Trophoblast cell (in vitro differentiated cells and primary cell): ENCODE measurements around the gene C3AR1.

Source experiments
- DNase-seq, 2 donors: peaks; one replicate each; pipeline ENCODE4 v3.0.0-alpha.2; 2016
- H2AFZ ChIP-seq: 2 replicates; pipeline ENCODE4 v1.6.1; 2013; ENCODE audit warnings: low read length, moderate library complexity, mild to moderate bottlenecking; ENCODE audit not compliant: insufficient read depth, poor library complexity
- H2AK5ac ChIP-seq: 2 replicates; pipeline ENCODE4 v1.6.1; 2013; ENCODE audit warnings: mild to moderate bottlenecking, low read length
- H2BK120ac ChIP-seq: 2 replicates; pipeline ENCODE4 v1.6.1; 2013; ENCODE audit warnings: low read length, mild to moderate bottlenecking, moderate library complexity; ENCODE audit not compliant: insufficient read depth, poor library complexity
- H2BK12ac ChIP-seq: 2 replicates; pipeline ENCODE4 v1.6.1; 2013; ENCODE audit warnings: mild to moderate bottlenecking, low read length, moderate library complexity
- H2BK5ac ChIP-seq: 2 replicates; pipeline ENCODE4 v1.6.1; 2013; ENCODE audit warnings: low read length, low read depth, moderate library complexity, mild to moderate bottlenecking; ENCODE audit not compliant: poor library complexity
- H3K14ac ChIP-seq: 2 replicates; pipeline ENCODE4 v1.6.1; 2013; ENCODE audit warnings: mild to moderate bottlenecking, low read length
- H3K18ac ChIP-seq: 2 replicates; pipeline ENCODE4 v1.6.1; 2013; ENCODE audit warnings: mild to moderate bottlenecking, low read length
- H3K23ac ChIP-seq: 2 replicates; pipeline ENCODE4 v1.6.1; 2013; ENCODE audit warnings: low read length
- H3K27ac ChIP-seq: 2 replicates; pipeline ENCODE4 v1.5.1; 2013; ENCODE audit warnings: low read depth, mild to moderate bottlenecking, inconsistent platforms, low read length, moderate library complexity
- H3K27me3 ChIP-seq: 2 replicates; pipeline ENCODE4 v1.6.1; 2013; ENCODE audit warnings: inconsistent platforms, mild to moderate bottlenecking, low read length, moderate library complexity; ENCODE audit not compliant: insufficient read depth
- H3K36me3 ChIP-seq, 2 experiments: 1 replicate in 1 of 2; 2 replicates in 1 of 2; pipeline ENCODE4 v1.6.1; 2013; ENCODE audit warnings: low read length in 2 of 2, mild to moderate bottlenecking in 2 of 2, moderate library complexity in 1 of 2; ENCODE audit not compliant: insufficient read depth in 2 of 2, control insufficient read depth in 1 of 2
- H3K4ac ChIP-seq: 2 replicates; pipeline ENCODE4 v1.6.1; 2013; ENCODE audit warnings: low read depth, mild to moderate bottlenecking, low read length, moderate library complexity
- H3K4me1 ChIP-seq, 2 experiments: 1 replicate in 1 of 2; 2 replicates in 1 of 2; pipeline ENCODE4 v1.6.1; 2013; ENCODE audit warnings: low read length in 2 of 2, mild to moderate bottlenecking in 2 of 2, moderate library complexity in 1 of 2; ENCODE audit not compliant: insufficient read depth in 2 of 2, control insufficient read depth in 1 of 2
- H3K4me2 ChIP-seq: 2 replicates; pipeline ENCODE4 v1.6.1; 2013; ENCODE audit warnings: inconsistent platforms, mild to moderate bottlenecking, low read length, moderate library complexity
- H3K4me3 ChIP-seq: 2 replicates; pipeline ENCODE4 v1.5.1; 2013; ENCODE audit warnings: mild to moderate bottlenecking, low read depth, low read length, inconsistent platforms
- H3K79me1 ChIP-seq: one replicate; pipeline ENCODE4 v1.6.1; 2013; ENCODE audit warnings: low read length
- H3K79me2 ChIP-seq: 2 replicates; pipeline ENCODE4 v1.6.1; 2013; ENCODE audit warnings: low read length, mild to moderate bottlenecking; ENCODE audit not compliant: control insufficient read depth, insufficient read depth, poor library complexity
- H3K9ac ChIP-seq: 2 replicates; pipeline ENCODE4 v1.6.1; 2013; ENCODE audit warnings: mild to moderate bottlenecking, low read length
- H3K9me3 ChIP-seq: 2 replicates; pipeline ENCODE4 v1.6.1; 2013; ENCODE audit warnings: low read depth, mild to moderate bottlenecking, control low read depth, inconsistent platforms, low read length; ENCODE audit not compliant: insufficient read depth
- H4K12ac ChIP-seq: 2 replicates; pipeline ENCODE4 v1.6.1; 2013; ENCODE audit warnings: low read depth, mild to moderate bottlenecking, low read length, moderate library complexity
- H4K8ac ChIP-seq: 2 replicates; pipeline ENCODE4 v1.6.1; 2013; ENCODE audit warnings: low read depth, mild to moderate bottlenecking, low read length, moderate library complexity
- H4K91ac ChIP-seq: one replicate; pipeline ENCODE4 v1.6.1; 2013; ENCODE audit warnings: low read depth, mild to moderate bottlenecking, low read length, moderate library complexity
- WGBS: extraction: QIAGEN DNeasy Blood & Tissue Kit; methylation state at CpG from one replicate; pipeline ENCODE4 v1.1.7; 2013; ENCODE audit warnings: missing lambda C conversion rate; ENCODE audit not compliant: insufficient read length, insufficient coverage; ENCODE audit errors: extremely low coverage; 5-methylcytosine and 5-hydroxymethylcytosine counted together

The C3AR1 gene

GRCh38 chr12:8054816-8055215 is 11.3 kb downstream of the C3AR1 start:
- H2BK5ac ChIP-seq, result no peak overlapping the region
- H3K18ac ChIP-seq, result no peak overlapping the region
- H3K36me3 ChIP-seq, result peaks cover 20 to 31% of the 10 kb centered on the region in 2 experiments
- no CpG with 5 or more reads among the region's 2 CpGs for WGBS
- no peak overlapping the region for H3K4me2 ChIP-seq
- no peak overlapping the region for H4K8ac ChIP-seq
- no peak overlapping the region for H4K91ac ChIP-seq
- H3K4me3 ChIP-seq, result no peak overlapping the region
- no peak for DNase-seq
- H3K4ac ChIP-seq, result no peak overlapping the region
- H3K4me1 ChIP-seq, result no peaks in the 10 kb centered on the region
- no peak overlapping the region for H2AK5ac ChIP-seq
- H3K79me1 ChIP-seq, result no peaks in the 10 kb centered on the region
- H3K23ac ChIP-seq, result no peak overlapping the region
- no peaks in the 10 kb centered on the region for H3K79me2 ChIP-seq
- H3K9ac ChIP-seq, result no peak overlapping the region
- no peak overlapping the region for H3K27ac ChIP-seq
- H3K9me3 ChIP-seq, result peaks cover 2% of the 10 kb centered on the region
- no peak overlapping the region for H2BK120ac ChIP-seq
- no peak overlapping the region for H2AFZ ChIP-seq
- H4K12ac ChIP-seq, result no peak overlapping the region
- no peak overlapping the region for H2BK12ac ChIP-seq
- no peak overlapping the region for H3K14ac ChIP-seq
- no peaks in the 10 kb centered on the region for H3K27me3 ChIP-seq

GRCh38 chr12:8052679-8053078 is 13.5 kb downstream of the C3AR1 start:
- no peak overlapping the region for H2AFZ ChIP-seq
- no peaks in the 10 kb centered on the region for H3K79me2 ChIP-seq
- no peaks in the 10 kb centered on the region for H3K4me1 ChIP-seq
- H2BK120ac ChIP-seq, result no peak overlapping the region
- peaks cover 30 to 45% of the 10 kb centered on the region in 2 experiments for H3K36me3 ChIP-seq
- WGBS, result no CpG with 5 or more reads among the region's 7 CpGs
- peaks cover 2% of the 10 kb centered on the region for H3K9me3 ChIP-seq
- no peak overlapping the region for H3K4me2 ChIP-seq
- no peaks in the 10 kb centered on the region for H3K79me1 ChIP-seq
- H2BK12ac ChIP-seq, result no peak overlapping the region
- H2AK5ac ChIP-seq, result no peak overlapping the region
- H3K27ac ChIP-seq, result no peak overlapping the region
- no peak overlapping the region for H3K18ac ChIP-seq
- H3K14ac ChIP-seq, result no peak overlapping the region
- H3K27me3 ChIP-seq, result no peaks in the 10 kb centered on the region
- no peak overlapping the region for H4K12ac ChIP-seq
- no peak overlapping the region for H3K23ac ChIP-seq
- H4K8ac ChIP-seq, result no peak overlapping the region
- H2BK5ac ChIP-seq, result no peak overlapping the region
- H3K9ac ChIP-seq, result no peak overlapping the region
- no peak overlapping the region for H3K4me3 ChIP-seq
- H3K4ac ChIP-seq, result no peak overlapping the region
- H4K91ac ChIP-seq, result no peak overlapping the region
- no peak for DNase-seq

GRCh38 chr12:8050600-8051250 is 15.4 kb downstream of the C3AR1 start:
- H3K79me1 ChIP-seq, result no peaks in the 10 kb centered on the region
- H4K8ac ChIP-seq, result no peak overlapping the region
- H3K14ac ChIP-seq, result no peak overlapping the region
- no peak overlapping the region for H4K12ac ChIP-seq
- no peak overlapping the region for H3K4me2 ChIP-seq
- H4K91ac ChIP-seq, result no peak overlapping the region
- H3K9ac ChIP-seq, result no peak overlapping the region
- H3K9me3 ChIP-seq, result peaks cover 2% of the 10 kb centered on the region
- H3K23ac ChIP-seq, result no peak overlapping the region
- H3K4me1 ChIP-seq, result no peaks in the 10 kb centered on the region
- WGBS, result no CpG with 5 or more reads among the region's 7 CpGs
- H2BK120ac ChIP-seq, result no peak overlapping the region
- no peak overlapping the region for H3K18ac ChIP-seq
- no peak overlapping the region for H3K4me3 ChIP-seq
- no peak overlapping the region for H2AK5ac ChIP-seq
- no peak overlapping the region for H3K27ac ChIP-seq
- no peaks in the 10 kb centered on the region for H3K79me2 ChIP-seq
- no peak overlapping the region for H3K4ac ChIP-seq
- H3K36me3 ChIP-seq, result peaks cover 33 to 50% of the 10 kb centered on the region in 2 experiments
- no peak overlapping the region for H2BK5ac ChIP-seq
- no peak for DNase-seq
- no peak overlapping the region for H2BK12ac ChIP-seq
- H2AFZ ChIP-seq, result no peak overlapping the region
- no peaks in the 10 kb centered on the region for H3K27me3 ChIP-seq

- Histone ChIP-seq H4K91ac (no peak overlapping the region), H3K79me1 (no peaks in the 10 kb centered on the region), H3K36me3 (peaks cover 42 to 61% of the 10 kb centered on the region in 2 experiments), H2BK12ac (no peak overlapping the region), H4K12ac (no peak overlapping the region), H2AK5ac (no peak overlapping the region), H3K4me1 (no peaks in the 10 kb centered on the region), H3K79me2 (no peaks in the 10 kb centered on the region), H3K27ac (no peak overlapping the region), H3K9me3 (peaks cover 2% of the 10 kb centered on the region), H3K18ac (no peak overlapping the region), H3K4me3 (no peak overlapping the region), H3K4ac (no peak overlapping the region), H3K14ac (no peak overlapping the region), H3K4me2 (no peak overlapping the region), H2BK5ac (no peak overlapping the region), H3K9ac (no peak overlapping the region), H3K27me3 (no peaks in the 10 kb centered on the region), H4K8ac (no peak overlapping the region), H3K23ac (no peak overlapping the region), H2AFZ (no peak overlapping the region), H2BK120ac (no peak overlapping the region)
- no CpG with 5 or more reads among the region's 4 CpGs for WGBS
- no peak for DNase-seq
Observed at GRCh38 chr12:8048906-8049305, 17.3 kb downstream of the C3AR1 start.
